K562 (cell line): Measurements from ENCODE around the gene RSBN1L. TPM values are rescaled to one million over a fixed set of nuclear protein-coding genes. Genes with fewer than 3 reads are reported as not detected.

Experiments used
- BACH1 ChIP-seq: fragments of 200-800 bp; sonication (Bioruptor generic); IDR thresholded peaks from 2 replicates; pipeline ENCODE4 v1.6.1; 2016; ENCODE audit warnings: missing genetic modification characterization, missing compliant biosample characterization
- GABPB2 ChIP-seq: fragments of 250-450 bp; sonication (Bioruptor Pico); conservative IDR thresholded peaks from 2 replicates; pipeline ENCODE4 v1.5.1; 2021; ENCODE audit warnings: mild to moderate bottlenecking
- GMEB1 ChIP-seq: fragments of 250-450 bp; sonication (Bioruptor Pico); IDR thresholded peaks from 2 replicates; pipeline ENCODE4 v1.4.0; 2020; ENCODE audit warnings: mild to moderate bottlenecking
- RUNX1 ChIP-seq: sonication (generic); IDR thresholded peaks from 2 replicates; pipeline ENCODE4 v1.6.1; 2016; ENCODE audit warnings: antibody characterized with exemption, low read depth
- SRSF1 ChIP-seq: fragments of 200-400 bp; formaldehyde crosslinking; IDR thresholded peaks from 2 replicates; pipeline ENCODE4 v1.6.1; 2017; ENCODE audit warnings: mild to moderate bottlenecking, low read depth, low read length, moderate library complexity
- ZSCAN32 ChIP-seq: fragments of 450-650 bp; formaldehyde crosslinking; IDR thresholded peaks from 2 replicates; pipeline ENCODE4 v1.4.0; 2020; ENCODE audit warnings: mild to moderate bottlenecking, moderate library complexity
- polyA plus RNA-seq, 8 experiments: library from polyadenylated mRNA; depleted of rRNA in 4 of 8; stranded (reverse) in 5 of 8; unstranded in 3 of 8; fragments of >200 nt; fragmentation: Nextera tagmentation in 2 of 8; fragmentation: Illumina TruSeq in 1 of 8; extraction: Ambion mirVana in 2 of 8; extraction: Trizol in 1 of 8; gene quantifications; 2 replicates each; pipeline versions ENCODE4 v1.2.1 to v1.2.3, GENCODE V29; 2011 to 2014; ENCODE audit warnings: inconsistent platforms in 1 of 8, missing spikeins in 1 of 8
- total RNA-seq, 7 experiments: library from RNA; depleted of rRNA in 6 of 7; stranded (reverse); fragments of >200 nt in 6 of 7; fragmentation: Illumina TruSeq in 2 of 7; extraction: Trizol in 2 of 7; gene quantifications; 2 replicates each; pipeline versions ENCODE4 v1.2.1 to v1.2.3, GENCODE V29; 2011 to 2021; ENCODE audit warnings: low replicate concordance in 1 of 7
- TF ChIP-seq, protein P1 (sequence below), 2 experiments: IDR thresholded peaks in 1 of 2; conservative IDR thresholded peaks in 1 of 2; 2 replicates each; pipeline ENCODE4 v1.6.1; 2016; ENCODE audit warnings: low read depth in 2 of 2, mild to moderate bottlenecking in 1 of 2, missing compliant biosample characterization in 1 of 2, missing genetic modification characterization in 1 of 2, moderate library complexity in 1 of 2
- TF ChIP-seq, protein P2 (sequence below): fragments of 450-650 bp; IDR thresholded peaks from 2 replicates; pipeline ENCODE4 v1.6.1; 2016; ENCODE audit warnings: antibody characterized with exemption
- TF ChIP-seq, protein P3 (sequence below), 2 experiments: fragments of 450-650 bp in 1 of 2; sonication (generic) in 1 of 2; formaldehyde crosslinking in 1 of 2; IDR thresholded peaks; 2 replicates each; pipeline versions ENCODE4 v1.7.1 to v1.9.0; 2016 to 2022; ENCODE audit warnings: inconsistent platforms in 1 of 2, mild to moderate bottlenecking in 1 of 2, missing genetic modification reagents in 1 of 2
- TF ChIP-seq, protein P4 (sequence below): fragments of 450-650 bp; formaldehyde crosslinking; IDR thresholded peaks from 2 replicates; pipeline ENCODE4 v1.4.0; 2020; ENCODE audit warnings: mild to moderate bottlenecking

Gene RSBN1L
- total and polyA plus RNA-seq, 9 of the 15 experiments (the other 6 are each of a cell fraction or from before 2014, with no cell fraction given), result 6.2 to 35.2 (median 20.1) TPM

DNA sequence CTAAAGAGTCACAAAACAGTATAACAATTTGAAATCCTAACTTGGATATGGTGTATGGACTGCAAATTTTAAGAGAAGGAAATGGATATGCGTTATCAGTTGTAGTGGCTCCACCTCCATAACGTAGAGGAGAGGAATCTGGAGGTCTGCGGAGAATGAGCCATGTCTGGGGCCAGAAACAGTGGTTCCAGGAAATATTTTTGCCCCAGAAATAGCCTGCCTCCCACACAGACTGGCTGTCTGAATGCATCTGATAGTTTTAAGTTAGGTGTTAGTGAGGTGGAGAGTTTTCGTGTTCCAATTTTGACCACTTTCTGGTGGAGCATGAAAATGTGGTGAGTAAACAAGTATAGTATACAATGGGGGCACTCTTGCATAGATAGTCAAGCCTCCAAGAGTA lies 103.9 kb downstream of the RSBN1L start (continued):
- TF ChIP-seq SRSF1, result no peak
- TF ChIP-seq GMEB1 (CRISPR knock-in tag), result no peak
- no peak for TF ChIP-seq GABPB2 (CRISPR knock-in tag)
- TF ChIP-seq, protein P1, sequence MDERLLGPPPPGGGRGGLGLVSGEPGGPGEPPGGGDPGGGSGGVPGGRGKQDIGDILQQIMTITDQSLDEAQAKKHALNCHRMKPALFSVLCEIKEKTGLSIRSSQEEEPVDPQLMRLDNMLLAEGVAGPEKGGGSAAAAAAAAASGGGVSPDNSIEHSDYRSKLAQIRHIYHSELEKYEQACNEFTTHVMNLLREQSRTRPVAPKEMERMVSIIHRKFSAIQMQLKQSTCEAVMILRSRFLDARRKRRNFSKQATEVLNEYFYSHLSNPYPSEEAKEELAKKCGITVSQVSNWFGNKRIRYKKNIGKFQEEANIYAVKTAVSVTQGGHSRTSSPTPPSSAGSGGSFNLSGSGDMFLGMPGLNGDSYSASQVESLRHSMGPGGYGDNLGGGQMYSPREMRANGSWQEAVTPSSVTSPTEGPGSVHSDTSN (CRISPR knock-in tag; IDR thresholded peaks at IDR 0.05; ENCODE audit: low read depth), result no peak
- TF ChIP-seq, protein P1 (tag; conservative IDR thresholded peaks at IDR 0.05; ENCODE audit: low read depth), result no peak
- TF ChIP-seq, protein P2, sequence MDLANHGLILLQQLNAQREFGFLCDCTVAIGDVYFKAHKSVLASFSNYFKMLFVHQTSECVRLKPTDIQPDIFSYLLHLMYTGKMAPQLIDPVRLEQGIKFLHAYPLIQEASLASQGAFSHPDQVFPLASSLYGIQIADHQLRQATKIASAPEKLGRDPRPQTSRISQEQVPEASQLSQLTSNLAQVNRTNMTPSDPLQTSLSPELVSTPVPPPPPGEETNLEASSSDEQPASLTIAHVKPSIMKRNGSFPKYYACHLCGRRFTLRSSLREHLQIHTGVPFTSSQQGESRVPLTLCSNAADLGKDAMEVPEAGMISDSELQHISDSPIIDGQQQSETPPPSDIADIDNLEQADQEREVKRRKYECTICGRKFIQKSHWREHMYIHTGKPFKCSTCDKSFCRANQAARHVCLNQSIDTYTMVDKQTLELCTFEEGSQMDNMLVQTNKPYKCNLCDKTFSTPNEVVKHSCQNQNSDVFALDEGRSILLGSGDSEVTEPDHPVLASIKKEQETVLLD, result no peak
- TF ChIP-seq, protein P3, sequence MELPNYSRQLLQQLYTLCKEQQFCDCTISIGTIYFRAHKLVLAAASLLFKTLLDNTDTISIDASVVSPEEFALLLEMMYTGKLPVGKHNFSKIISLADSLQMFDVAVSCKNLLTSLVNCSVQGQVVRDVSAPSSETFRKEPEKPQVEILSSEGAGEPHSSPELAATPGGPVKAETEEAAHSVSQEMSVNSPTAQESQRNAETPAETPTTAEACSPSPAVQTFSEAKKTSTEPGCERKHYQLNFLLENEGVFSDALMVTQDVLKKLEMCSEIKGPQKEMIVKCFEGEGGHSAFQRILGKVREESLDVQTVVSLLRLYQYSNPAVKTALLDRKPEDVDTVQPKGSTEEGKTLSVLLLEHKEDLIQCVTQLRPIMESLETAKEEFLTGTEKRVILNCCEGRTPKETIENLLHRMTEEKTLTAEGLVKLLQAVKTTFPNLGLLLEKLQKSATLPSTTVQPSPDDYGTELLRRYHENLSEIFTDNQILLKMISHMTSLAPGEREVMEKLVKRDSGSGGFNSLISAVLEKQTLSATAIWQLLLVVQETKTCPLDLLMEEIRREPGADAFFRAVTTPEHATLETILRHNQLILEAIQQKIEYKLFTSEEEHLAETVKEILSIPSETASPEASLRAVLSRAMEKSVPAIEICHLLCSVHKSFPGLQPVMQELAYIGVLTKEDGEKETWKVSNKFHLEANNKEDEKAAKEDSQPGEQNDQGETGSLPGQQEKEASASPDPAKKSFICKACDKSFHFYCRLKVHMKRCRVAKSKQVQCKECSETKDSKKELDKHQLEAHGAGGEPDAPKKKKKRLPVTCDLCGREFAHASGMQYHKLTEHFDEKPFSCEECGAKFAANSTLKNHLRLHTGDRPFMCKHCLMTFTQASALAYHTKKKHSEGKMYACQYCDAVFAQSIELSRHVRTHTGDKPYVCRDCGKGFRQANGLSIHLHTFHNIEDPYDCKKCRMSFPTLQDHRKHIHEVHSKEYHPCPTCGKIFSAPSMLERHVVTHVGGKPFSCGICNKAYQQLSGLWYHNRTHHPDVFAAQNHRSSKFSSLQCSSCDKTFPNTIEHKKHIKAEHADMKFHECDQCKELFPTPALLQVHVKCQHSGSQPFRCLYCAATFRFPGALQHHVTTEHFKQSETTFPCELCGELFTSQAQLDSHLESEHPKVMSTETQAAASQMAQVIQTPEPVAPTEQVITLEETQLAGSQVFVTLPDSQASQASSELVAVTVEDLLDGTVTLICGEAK (IDR thresholded peaks at IDR 0.05), result 0 out of 2 replicates have a peak, but pooled peaks have one; percentile 13
- TF ChIP-seq, protein P3 (CRISPR knock-in tag; IDR thresholded peaks at IDR 0.05), result no peak
- TF ChIP-seq, protein P4, sequence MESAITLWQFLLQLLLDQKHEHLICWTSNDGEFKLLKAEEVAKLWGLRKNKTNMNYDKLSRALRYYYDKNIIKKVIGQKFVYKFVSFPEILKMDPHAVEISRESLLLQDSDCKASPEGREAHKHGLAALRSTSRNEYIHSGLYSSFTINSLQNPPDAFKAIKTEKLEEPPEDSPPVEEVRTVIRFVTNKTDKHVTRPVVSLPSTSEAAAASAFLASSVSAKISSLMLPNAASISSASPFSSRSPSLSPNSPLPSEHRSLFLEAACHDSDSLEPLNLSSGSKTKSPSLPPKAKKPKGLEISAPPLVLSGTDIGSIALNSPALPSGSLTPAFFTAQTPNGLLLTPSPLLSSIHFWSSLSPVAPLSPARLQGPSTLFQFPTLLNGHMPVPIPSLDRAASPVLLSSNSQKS (CRISPR knock-in tag), result no peak
- no peak for TF ChIP-seq ZSCAN32
- no peak for TF ChIP-seq RUNX1
- no peak for TF ChIP-seq BACH1 (tag)
